Measurements from ENCODE around the gene UBXN4.
"Not testable (repeated sequence)": the region's sequence is repeated elsewhere in the genome, so short reads cannot be mapped to it uniquely, and the experiment has no call there.

UBXN4 gene, protein sequence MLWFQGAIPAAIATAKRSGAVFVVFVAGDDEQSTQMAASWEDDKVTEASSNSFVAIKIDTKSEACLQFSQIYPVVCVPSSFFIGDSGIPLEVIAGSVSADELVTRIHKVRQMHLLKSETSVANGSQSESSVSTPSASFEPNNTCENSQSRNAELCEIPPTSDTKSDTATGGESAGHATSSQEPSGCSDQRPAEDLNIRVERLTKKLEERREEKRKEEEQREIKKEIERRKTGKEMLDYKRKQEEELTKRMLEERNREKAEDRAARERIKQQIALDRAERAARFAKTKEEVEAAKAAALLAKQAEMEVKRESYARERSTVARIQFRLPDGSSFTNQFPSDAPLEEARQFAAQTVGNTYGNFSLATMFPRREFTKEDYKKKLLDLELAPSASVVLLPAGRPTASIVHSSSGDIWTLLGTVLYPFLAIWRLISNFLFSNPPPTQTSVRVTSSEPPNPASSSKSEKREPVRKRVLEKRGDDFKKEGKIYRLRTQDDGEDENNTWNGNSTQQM

GRCh38 chr2:135741395-135742324 lies at the start of gene UBXN4:
Gene UBXN4, plus strand, starts transcription at chr2:135741855. Its CDS starts 75 bp downstream, at chr2:135741930.
- TF ChIP-seq ZFX (IDR thresholded peaks at IDR 0.05; ENCODE audit: borderline replicate concordance) (no peak), CTCF (IDR thresholded peaks at IDR 0.05) (peak; percentile 46)
- peak within 1 kb of the TSS; percentile 85 for H3K27ac ChIP-seq

GRCh38 chr2:135694711-135695110 lies 46.9 kb upstream of the UBXN4 start:
- TF ChIP-seq CTCF (IDR thresholded peaks at IDR 0.05): no peak
- no peak for TF ChIP-seq ZFX (IDR thresholded peaks at IDR 0.05; ENCODE audit: borderline replicate concordance)
- no peak overlapping the region for H3K27ac ChIP-seq

- TF ChIP-seq CTCF (IDR thresholded peaks at IDR 0.05): no peak
- no peak for TF ChIP-seq ZFX (IDR thresholded peaks at IDR 0.05; ENCODE audit: borderline replicate concordance)
- H3K27ac ChIP-seq: no peak overlapping the region
Observed at GRCh38 chr2:135698838-135699237, 42.8 kb upstream of the UBXN4 start.

- no peak for TF ChIP-seq CTCF (IDR thresholded peaks at IDR 0.05)
- TF ChIP-seq ZFX (IDR thresholded peaks at IDR 0.05; ENCODE audit: borderline replicate concordance): no peak
- no peak overlapping the region for H3K27ac ChIP-seq
Observed at GRCh38 chr2:135701442-135701841, 40.2 kb upstream of the UBXN4 start.

DNA sequence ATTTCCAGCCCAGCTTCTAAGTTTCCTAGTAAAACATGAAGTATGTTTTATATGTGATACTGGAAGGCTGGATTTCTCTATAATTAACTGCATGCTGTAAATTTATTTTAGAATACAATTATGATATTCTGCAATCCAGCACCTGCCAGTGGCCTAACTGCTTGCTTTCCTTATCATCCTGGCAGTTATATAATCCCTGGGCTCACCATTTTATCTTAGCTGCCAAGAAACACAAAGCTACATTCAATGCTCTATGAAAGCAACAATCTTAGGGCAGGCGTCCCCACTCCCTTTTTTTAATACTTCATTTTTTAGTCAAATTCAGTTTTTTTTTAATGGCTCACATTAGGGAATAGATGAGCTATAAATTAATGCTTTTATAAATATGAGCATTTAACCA lies 38.4 kb upstream of the UBXN4 start:
- TF ChIP-seq CTCF (IDR thresholded peaks at IDR 0.05): no peak
- no peak for TF ChIP-seq ZFX (IDR thresholded peaks at IDR 0.05; ENCODE audit: borderline replicate concordance)
- no peak overlapping the region for H3K27ac ChIP-seq

- not testable (repeated sequence) for H3K27ac ChIP-seq
Observed at GRCh38 chr2:135704075-135704474, 37.6 kb upstream of the UBXN4 start.

- TF ChIP-seq ZFX (IDR thresholded peaks at IDR 0.05; ENCODE audit: borderline replicate concordance): no peak
- no peak for TF ChIP-seq CTCF (IDR thresholded peaks at IDR 0.05)
- no peak overlapping the region for H3K27ac ChIP-seq
Observed at GRCh38 chr2:135708159-135708558, 33.5 kb upstream of the UBXN4 start.

All from 22Rv1 (cell line).